Gastrocnemius medialis (tissue), 4 donors: ENCODE data around the gene DUS4L.

Source experiments
- CTCF ChIP-seq, 5 experiments: fragments of 450-650 bp in 3 of 5; fragments of 200-600 bp in 2 of 5; sonication (generic) in 2 of 5; IDR thresholded peaks in 4 of 5; conservative IDR thresholded peaks in 1 of 5; 1 replicate in 4 of 5; 2 replicates in 1 of 5; pipeline ENCODE4 v1.5.1; 2016 to 2019; ENCODE audit warnings: antibody characterized with exemption in 5 of 5, mild to moderate bottlenecking in 3 of 5, moderate library complexity in 3 of 5
- POLR2A ChIP-seq, 2 donors: fragments of 450-650 bp; IDR thresholded peaks; one replicate each; pipeline ENCODE4 v1.6.1; 2017; ENCODE audit warnings: antibody characterized with exemption in 2 of 2, mild to moderate bottlenecking in 2 of 2, moderate library complexity in 2 of 2

GRCh38 chr7:107570298-107570697, 6.5 kb downstream of the DUS4L start:
- no peak for TF ChIP-seq CTCF (IDR thresholded peaks at IDR 0.05 in 4 of 5, conservative IDR thresholded peaks at IDR 0.05 in 1 of 5)
- TF ChIP-seq POLR2A (IDR thresholded peaks at IDR 0.05), result no peak
